GM19397 (cell line): Measurements from ENCODE around the gene HIC1.

Source experiments
- ATAC-seq: cut with Tn5 transposase; IDR thresholded peaks from one replicate; pipeline ENCODE4 v1.9.1; 2021; ENCODE audit warnings: mild to moderate bottlenecking, moderate library complexity; ENCODE audit not compliant: unreplicated experiment

Gene HIC1

DNA sequence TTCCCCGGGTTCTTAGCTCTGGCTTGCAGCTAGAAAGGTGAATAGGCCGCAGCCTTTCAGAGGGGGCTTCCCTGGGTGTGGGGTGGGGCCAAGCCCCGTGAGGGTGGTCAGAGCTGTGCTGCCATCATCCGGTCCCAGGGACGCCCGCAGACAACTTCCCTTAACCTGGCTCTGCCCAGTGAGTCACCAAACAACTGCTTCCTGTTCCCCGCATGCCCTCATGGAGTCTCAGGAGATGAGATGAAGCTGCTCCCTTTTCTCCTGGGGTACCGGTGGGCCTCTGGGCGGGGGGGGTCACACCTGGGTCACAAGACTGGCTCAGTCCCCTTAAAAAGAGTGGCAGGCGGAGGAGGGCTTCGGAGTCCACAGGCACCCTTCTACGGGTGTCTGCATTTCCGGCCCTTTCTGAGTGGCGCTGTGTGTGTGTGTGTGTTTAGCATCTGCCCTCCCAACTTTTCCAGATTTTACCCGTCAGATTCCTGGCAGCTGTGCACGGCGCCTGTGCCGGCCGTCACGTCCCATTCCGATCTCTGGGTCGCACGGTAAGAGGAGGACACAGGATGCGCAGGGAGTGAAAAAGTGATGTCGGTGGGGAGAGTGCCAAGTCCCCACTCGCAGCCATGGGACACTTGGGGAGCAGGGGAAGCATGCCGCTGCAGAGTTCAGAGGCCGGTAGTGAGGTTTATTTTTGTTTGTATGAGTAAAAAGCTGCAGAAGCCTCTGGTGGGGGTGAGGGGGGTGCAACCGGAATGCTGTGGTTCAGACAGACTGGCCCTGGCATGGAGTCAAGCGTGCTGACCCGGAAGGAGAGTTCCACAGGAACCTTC lies 16.8 kb downstream of the HIC1 start:
- ATAC-seq, result no peak

- ATAC-seq, result no peak
Observed at GRCh38 chr17:2074919-2075318, 20.0 kb downstream of the HIC1 start.

- ATAC-seq, result no peak
Observed at GRCh38 chr17:2075336-2076086, 20.6 kb downstream of the HIC1 start.

DNA sequence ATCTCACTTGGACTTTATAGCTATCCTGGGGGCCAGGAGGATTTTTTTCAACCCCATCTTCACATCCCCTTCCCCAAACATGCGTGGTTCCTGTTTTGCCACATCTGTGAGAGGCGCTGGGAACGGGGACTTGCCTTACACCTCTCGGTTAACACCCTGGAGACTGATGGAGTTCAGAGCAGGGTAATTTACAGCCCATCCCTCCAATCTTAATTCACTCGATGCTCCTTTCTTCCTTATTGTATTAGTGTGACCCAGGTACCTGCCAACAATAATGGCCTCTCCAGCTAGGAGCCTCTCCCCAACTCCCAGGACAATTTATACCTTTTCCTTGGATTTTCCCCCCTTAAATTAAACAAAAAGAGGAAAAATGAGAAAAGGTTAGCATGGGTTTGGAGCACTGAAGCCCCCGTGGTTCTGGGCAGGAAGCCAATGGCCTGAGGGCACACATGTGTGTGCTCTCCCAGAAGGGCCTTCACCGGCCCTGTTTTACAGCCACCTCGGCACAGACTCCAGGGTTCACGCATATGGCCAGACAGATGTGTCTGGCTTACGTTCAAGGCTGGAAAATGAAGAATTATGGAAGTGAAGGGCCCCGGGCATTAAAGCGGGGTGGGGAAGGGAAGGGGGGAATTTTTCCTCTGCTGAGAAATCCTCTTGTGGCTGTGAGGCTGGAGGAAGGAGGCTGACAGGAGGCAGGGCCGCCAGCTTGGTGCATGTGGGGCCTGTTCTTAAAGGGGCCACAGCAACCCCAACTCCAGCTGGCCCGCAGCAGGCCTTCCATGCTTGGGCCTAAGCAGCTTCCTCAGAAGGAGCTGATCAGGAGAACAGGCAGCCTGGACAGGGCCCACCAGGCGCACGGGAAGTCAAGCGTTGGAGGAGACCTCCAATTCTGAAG lies 21.4 kb downstream of the HIC1 start:
- no peak for ATAC-seq

DNA sequence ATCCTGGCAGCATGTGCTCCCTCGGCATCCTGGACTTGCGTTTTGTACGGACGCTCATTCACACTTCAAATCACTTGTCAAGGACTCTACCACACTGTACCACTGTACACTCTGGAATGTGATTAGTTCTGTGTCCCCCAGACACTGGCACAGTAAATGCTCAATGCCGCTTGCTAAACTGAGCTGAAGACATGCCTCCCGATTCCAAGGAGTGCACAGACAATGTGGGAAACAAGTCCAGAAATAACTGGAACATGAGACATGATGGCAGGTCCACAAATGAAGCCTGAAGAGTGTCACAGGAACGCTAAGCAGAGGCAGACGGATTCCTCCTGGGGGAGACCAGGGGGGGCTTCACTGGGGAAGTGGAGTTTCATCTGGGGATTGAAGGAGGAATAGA lies 22.1 kb downstream of the HIC1 start:
- no peak for ATAC-seq

DNA sequence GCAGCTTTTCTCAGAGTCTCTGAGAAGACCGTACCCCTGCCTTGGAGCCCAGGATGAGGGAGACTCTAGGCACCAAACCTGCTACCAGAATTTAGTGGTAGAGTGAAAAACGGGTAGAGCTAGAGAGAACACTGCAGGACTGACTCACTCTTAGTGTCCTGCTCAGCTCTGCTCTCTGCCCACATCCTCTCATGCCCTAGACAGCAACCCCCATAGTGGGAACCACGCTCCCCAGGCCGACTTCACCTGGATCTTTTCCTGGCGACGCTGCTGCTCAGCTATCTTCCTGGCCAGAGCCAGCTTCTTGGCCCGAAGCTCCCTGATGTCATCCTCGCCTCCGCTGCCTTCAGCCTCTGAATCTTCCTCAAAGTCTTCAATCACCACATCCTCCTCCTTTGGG lies 26.7 kb downstream of the HIC1 start:
- no peak for ATAC-seq

DNA sequence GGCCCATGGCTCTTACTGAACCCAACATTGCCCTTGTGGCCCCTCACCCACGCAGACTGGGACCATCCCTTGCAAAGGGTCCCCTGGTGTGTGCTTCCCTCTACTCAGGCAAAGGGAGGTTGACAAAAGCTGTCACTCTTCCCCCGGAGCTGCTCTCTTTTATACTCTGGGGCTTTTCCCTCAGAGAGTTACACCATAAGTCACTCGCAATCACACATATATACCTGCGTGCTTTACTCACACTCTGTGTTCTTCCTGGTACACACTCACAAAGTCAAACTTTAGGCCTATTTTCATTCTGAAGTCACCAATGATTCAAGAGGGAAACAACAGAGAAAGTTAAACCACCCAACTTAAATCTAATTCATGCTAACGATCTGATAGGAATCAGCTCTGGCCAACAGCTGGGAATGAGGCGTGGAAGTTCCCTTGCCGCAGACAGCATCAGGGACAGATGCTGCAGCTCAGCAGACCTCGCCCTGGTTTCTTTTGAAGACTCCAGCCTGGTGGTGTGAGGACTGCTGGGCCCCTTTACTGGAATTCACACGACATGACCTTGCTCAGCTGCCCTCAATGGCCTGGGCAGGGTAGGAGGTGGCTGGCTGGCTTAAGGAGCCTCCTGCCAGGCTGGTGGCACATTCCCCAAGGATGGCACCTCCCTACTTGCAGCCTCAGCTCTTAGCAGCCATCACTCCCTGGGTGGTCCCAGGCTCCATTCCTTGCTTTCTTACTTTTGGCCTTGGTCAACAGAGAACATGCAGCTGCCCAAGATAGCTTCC lies 27.3 kb downstream of the HIC1 start:
- ATAC-seq, result no peak

GRCh38 chr17:2083613-2084035 lies 28.7 kb downstream of the HIC1 start:
- ATAC-seq, result no peak

GRCh38 chr17:2084036-2084765 lies 29.3 kb downstream of the HIC1 start:
- ATAC-seq, result no peak

- ATAC-seq, result no peak
Observed at GRCh38 chr17:2084766-2085647, 30.1 kb downstream of the HIC1 start.

DNA sequence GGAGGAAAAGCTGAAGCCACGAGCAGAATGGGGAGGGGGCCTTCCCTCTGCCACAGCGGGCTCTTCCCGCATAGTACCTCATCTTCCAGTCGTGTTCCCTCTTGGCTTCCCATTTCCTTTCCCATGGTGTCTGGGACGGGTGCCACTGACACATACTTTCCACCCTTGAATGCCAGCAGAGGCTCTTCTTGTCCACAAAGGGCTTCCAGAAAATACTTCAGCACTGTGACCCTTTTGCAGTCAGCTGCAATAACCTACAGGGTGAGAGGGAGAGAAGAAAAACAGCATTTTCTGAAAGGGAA lies 30.7 kb downstream of the HIC1 start:
- no peak for ATAC-seq

DNA sequence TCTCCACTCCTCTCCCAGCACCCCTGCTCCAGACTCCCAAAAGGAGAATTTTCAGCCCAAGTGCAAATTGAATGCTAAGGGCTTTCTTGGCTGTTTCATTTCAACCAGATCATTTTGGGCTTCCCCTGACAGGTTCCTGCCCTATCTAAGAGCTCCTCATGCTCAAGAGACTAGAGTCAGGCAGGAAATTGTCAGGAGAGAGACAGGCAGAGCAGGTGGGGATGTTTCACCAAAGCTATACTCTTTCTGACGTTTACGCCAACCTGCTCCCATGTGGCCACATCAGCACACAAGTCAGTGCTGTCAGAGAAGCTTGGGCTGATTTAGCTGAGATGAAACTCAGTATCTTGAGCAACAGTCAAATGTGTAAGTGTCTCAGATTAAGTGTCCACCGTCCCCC lies 31.4 kb downstream of the HIC1 start:
- no peak for ATAC-seq

DNA sequence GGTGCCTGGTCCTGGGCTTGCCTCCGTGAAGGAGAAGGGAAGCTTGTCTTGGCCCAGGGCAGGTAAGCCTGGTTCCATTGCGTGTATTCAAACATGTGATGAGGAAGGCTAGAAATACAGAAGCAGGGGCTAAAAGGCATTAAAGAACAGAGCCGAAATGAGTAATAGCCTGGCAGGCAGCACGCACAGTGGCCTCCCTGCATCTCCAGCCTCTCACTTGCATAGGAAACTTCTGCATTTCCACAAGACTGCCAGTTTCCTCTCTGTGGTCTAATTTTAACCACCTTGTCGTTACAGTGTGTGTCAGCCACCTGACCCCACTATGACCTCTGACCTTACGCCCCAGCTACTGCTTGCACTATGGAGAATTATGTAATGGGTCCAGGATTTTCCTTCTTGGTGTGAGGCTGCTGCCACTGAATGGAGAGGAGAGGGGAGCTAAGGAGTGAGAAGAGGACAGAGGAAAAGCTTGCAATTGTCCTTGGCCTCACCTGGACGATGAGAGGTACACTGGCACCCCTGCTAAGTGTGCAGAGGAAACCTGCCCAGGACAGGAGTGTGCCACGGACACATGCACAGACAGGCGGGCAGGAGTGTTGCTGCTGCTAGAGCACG lies 32.8 kb downstream of the HIC1 start:
- peak; percentile 28 for ATAC-seq

GRCh38 chr17:2089021-2089422 lies 34.1 kb downstream of the HIC1 start:
- peak; percentile 32 for ATAC-seq

- ATAC-seq, result no peak
Observed at GRCh38 chr17:2090210-2090641, 35.3 kb downstream of the HIC1 start.

GRCh38 chr17:2090804-2091534 lies 36.1 kb downstream of the HIC1 start:
- no peak for ATAC-seq

GRCh38 chr17:2092253-2092652 lies 37.4 kb downstream of the HIC1 start:
- ATAC-seq, result no peak

- no peak for ATAC-seq
Observed at GRCh38 chr17:2093349-2093748, 38.4 kb downstream of the HIC1 start.
